Stimulated activated CD4-positive, alpha-beta T cell treated with anti-CD3 and anti-CD28 coated beads, Interleukin-15, amount 100 ng/mL, for 1 hour (primary cell): ENCODE results near the gene FGF2.

ENCODE experiments used
- DNase-seq, 2 donors: peaks; one replicate each; pipeline ENCODE4 v3.0.0-alpha.2; 2020; ENCODE audit warnings: low read depth in 1 of 2, low spot score in 1 of 2

The FGF2 gene

GRCh38 chr4:122890147-122890795 lies 63.6 kb downstream of the FGF2 start:
- DNase-seq, result no peak

- no peak for DNase-seq
Observed at GRCh38 chr4:122894827-122895226, 68.2 kb downstream of the FGF2 start.

- DNase-seq, result no peak
Observed at GRCh38 chr4:122895336-122895995, 68.8 kb downstream of the FGF2 start.

- no peak for DNase-seq
Observed at GRCh38 chr4:122896270-122896669, 69.6 kb downstream of the FGF2 start.

- DNase-seq, result no peak
Observed at GRCh38 chr4:122898370-122899150, 71.9 kb downstream of the FGF2 start.

- DNase-seq, result no peak
Observed at GRCh38 chr4:122899682-122900081, 73.1 kb downstream of the FGF2 start.

- no peak for DNase-seq
Observed at GRCh38 chr4:122900314-122900713, 73.7 kb downstream of the FGF2 start.

GRCh38 chr4:122901247-122902010 lies 74.8 kb downstream of the FGF2 start:
- no peak for DNase-seq

- DNase-seq, result no peak
Observed at GRCh38 chr4:122903766-122904288, 77.2 kb downstream of the FGF2 start.

- DNase-seq, result no peak
Observed at GRCh38 chr4:122906859-122907305, 80.3 kb downstream of the FGF2 start.

- no peak for DNase-seq
Observed at GRCh38 chr4:122908223-122908622, 81.6 kb downstream of the FGF2 start.

GRCh38 chr4:122909683-122910082 lies 83.1 kb downstream of the FGF2 start:
- DNase-seq, result no peak

- no peak for DNase-seq
Observed at GRCh38 chr4:122911588-122911987, 85.0 kb downstream of the FGF2 start.

- DNase-seq, result no peak
Observed at GRCh38 chr4:122912810-122913575, 86.4 kb downstream of the FGF2 start.

GRCh38 chr4:122914292-122914904 lies 87.8 kb downstream of the FGF2 start:
- no peak for DNase-seq

- DNase-seq, result no peak
Observed at GRCh38 chr4:122914938-122915337, 88.3 kb downstream of the FGF2 start.

GRCh38 chr4:122917731-122918130 lies 91.1 kb downstream of the FGF2 start:
- no peak for DNase-seq

- DNase-seq, result no peak
Observed at GRCh38 chr4:122920473-122920872, 93.8 kb downstream of the FGF2 start.

- DNase-seq, result no peak
Observed at GRCh38 chr4:122921300-122921699, 94.7 kb downstream of the FGF2 start.
